MM.1S (cell line): ENCODE data around the gene LONRF3.
"Not testable (repeated sequence)": the region's sequence is repeated elsewhere in the genome, so short reads cannot be mapped to it uniquely, and the experiment has no call there.

Experiments used
- DNase-seq: peaks from one replicate; pipeline ENCODE4 v3.0.0-alpha.2; 2015
- H2AFZ ChIP-seq: fragments of 300-600 bp; sonication (generic); 2 replicates; pipeline ENCODE4 v1.6.0; 2016; ENCODE audit warnings: antibody characterized with exemption, low read length
- H3F3A ChIP-seq: fragments of 300-600 bp; sonication (generic); 2 replicates; pipeline ENCODE4 v1.6.1; 2016; ENCODE audit warnings: mild to moderate bottlenecking, antibody characterized with exemption, low read length, moderate library complexity, mixed read lengths; ENCODE audit not compliant: insufficient read depth
- H3K27ac ChIP-seq: fragments of 300-600 bp; sonication (generic); 2 replicates; pipeline ENCODE4 v1.5.1; 2016; ENCODE audit warnings: mild to moderate bottlenecking, low read length
- H3K27me3 ChIP-seq: fragments of 300-600 bp; sonication (generic); replicated peaks from 2 replicates; pipeline ENCODE4 v1.6.0; 2016; ENCODE audit warnings: low read length; ENCODE audit not compliant: insufficient read depth
- H3K36me3 ChIP-seq: fragments of 300-600 bp; sonication (generic); replicated peaks from 2 replicates; pipeline ENCODE4 v1.6.1; 2016; ENCODE audit warnings: mild to moderate bottlenecking, low read length, mixed read lengths; ENCODE audit not compliant: insufficient read depth
- H3K4me1 ChIP-seq: fragments of 300-600 bp; sonication (generic); 2 replicates; pipeline ENCODE4 v1.6.1; 2016; ENCODE audit warnings: low read length, mixed read lengths
- H3K4me2 ChIP-seq: fragments of 300-600 bp; sonication (generic); 2 replicates; pipeline ENCODE4 v1.6.0; 2016; ENCODE audit warnings: low read depth, low read length
- H3K4me3 ChIP-seq: fragments of 300-600 bp; sonication (generic); 2 replicates; pipeline ENCODE4 v1.5.1; 2016; ENCODE audit warnings: low read length, mixed read lengths
- H3K79me2 ChIP-seq: fragments of 300-600 bp; sonication (generic); 2 replicates; pipeline ENCODE4 v1.6.1; 2016; ENCODE audit warnings: mixed run types, low read length, mixed read lengths
- H3K9ac ChIP-seq: fragments of 300-600 bp; sonication (generic); 2 replicates; pipeline ENCODE4 v1.6.1; 2016; ENCODE audit warnings: low read length, mixed read lengths
- H3K9me2 ChIP-seq: fragments of 300-600 bp; sonication (generic); replicated peaks from 2 replicates; pipeline ENCODE4 v1.6.1; 2016; ENCODE audit warnings: mild to moderate bottlenecking, low read length, mixed read lengths; ENCODE audit not compliant: insufficient read depth
- H3K9me3 ChIP-seq: fragments of 300-600 bp; sonication (generic); replicated peaks from 2 replicates; pipeline ENCODE4 v1.6.1; 2016; ENCODE audit warnings: mild to moderate bottlenecking, low read length, mixed read lengths; ENCODE audit not compliant: insufficient read depth
- H4K20me1 ChIP-seq: fragments of 300-600 bp; sonication (generic); 2 replicates; pipeline ENCODE4 v1.6.1; 2016; ENCODE audit warnings: mild to moderate bottlenecking, low read length, moderate library complexity, mixed read lengths; ENCODE audit not compliant: insufficient read depth
- EZH2 ChIP-seq: fragments of 300-600 bp; sonication (generic); optimal IDR thresholded peaks from 2 replicates; pipeline ENCODE3; 2017; ENCODE audit warnings: low read depth, mild to moderate bottlenecking, antibody characterized with exemption, low read length, mixed read lengths
- EZH2phosphoT487 ChIP-seq: fragments of 300-600 bp; sonication (generic); IDR thresholded peaks from 2 replicates; pipeline ENCODE4 v1.6.1; 2018; ENCODE audit warnings: antibody characterized with exemption, low read length
- TF ChIP-seq, protein P1 (sequence below): fragments of 300-600 bp; sonication (generic); IDR thresholded peaks from 2 replicates; pipeline ENCODE4 v1.5.1; 2016; ENCODE audit warnings: antibody characterized with exemption, low read length, mixed read lengths

Gene LONRF3

GRCh38 chrX:119025900-119026299 is 51.5 kb downstream of the LONRF3 start:
- Histone ChIP-seq H3F3A (no peaks in the 10 kb centered on the region), H3K27ac (no peak overlapping the region), H3K9ac (no peak overlapping the region), H3K9me3 (no peaks in the 10 kb centered on the region), H3K4me2 (no peak overlapping the region), H2AFZ (no peak overlapping the region), H3K36me3 (no peaks in the 10 kb centered on the region), H4K20me1 (no peaks in the 10 kb centered on the region), H3K9me2 (no peaks in the 10 kb centered on the region), H3K4me1 (no peaks in the 10 kb centered on the region), H3K27me3 (no peaks in the 10 kb centered on the region), H3K4me3 (no peak overlapping the region), H3K79me2 (no peaks in the 10 kb centered on the region)
- TF ChIP-seq EZH2phosphoT487 (no peak), EZH2 (no peak)
- TF ChIP-seq, protein P1, sequence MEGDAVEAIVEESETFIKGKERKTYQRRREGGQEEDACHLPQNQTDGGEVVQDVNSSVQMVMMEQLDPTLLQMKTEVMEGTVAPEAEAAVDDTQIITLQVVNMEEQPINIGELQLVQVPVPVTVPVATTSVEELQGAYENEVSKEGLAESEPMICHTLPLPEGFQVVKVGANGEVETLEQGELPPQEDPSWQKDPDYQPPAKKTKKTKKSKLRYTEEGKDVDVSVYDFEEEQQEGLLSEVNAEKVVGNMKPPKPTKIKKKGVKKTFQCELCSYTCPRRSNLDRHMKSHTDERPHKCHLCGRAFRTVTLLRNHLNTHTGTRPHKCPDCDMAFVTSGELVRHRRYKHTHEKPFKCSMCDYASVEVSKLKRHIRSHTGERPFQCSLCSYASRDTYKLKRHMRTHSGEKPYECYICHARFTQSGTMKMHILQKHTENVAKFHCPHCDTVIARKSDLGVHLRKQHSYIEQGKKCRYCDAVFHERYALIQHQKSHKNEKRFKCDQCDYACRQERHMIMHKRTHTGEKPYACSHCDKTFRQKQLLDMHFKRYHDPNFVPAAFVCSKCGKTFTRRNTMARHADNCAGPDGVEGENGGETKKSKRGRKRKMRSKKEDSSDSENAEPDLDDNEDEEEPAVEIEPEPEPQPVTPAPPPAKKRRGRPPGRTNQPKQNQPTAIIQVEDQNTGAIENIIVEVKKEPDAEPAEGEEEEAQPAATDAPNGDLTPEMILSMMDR: no peak
- no peak for DNase-seq

DNA sequence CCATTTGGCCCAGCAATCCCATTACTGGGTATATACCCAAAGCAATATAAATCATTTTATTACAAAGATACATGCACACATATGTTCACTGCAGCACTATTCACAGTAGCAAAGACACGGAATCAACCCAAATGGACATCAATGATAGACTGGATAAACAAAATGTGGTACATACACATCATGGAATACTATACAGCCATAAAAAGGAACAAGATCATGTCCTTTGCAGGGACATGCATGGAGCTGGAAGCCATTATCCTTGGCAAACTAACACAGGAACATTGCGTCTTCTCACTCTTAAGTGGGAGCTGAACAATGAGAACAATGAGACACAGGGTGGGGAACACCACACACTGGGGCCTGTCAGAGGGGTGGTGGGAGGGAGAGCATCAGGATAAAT is 51.9 kb downstream of the LONRF3 start:
- H3K9ac ChIP-seq, H3K9me3 ChIP-seq, DNase-seq, H3K4me3 ChIP-seq, H3K4me2 ChIP-seq, H3K27ac ChIP-seq, H3K9me2 ChIP-seq, H4K20me1 ChIP-seq, H3K4me1 ChIP-seq, H3K27me3 ChIP-seq, H3F3A ChIP-seq, H3K36me3 ChIP-seq, H3K79me2 ChIP-seq, H2AFZ ChIP-seq: not testable (repeated sequence)

DNA sequence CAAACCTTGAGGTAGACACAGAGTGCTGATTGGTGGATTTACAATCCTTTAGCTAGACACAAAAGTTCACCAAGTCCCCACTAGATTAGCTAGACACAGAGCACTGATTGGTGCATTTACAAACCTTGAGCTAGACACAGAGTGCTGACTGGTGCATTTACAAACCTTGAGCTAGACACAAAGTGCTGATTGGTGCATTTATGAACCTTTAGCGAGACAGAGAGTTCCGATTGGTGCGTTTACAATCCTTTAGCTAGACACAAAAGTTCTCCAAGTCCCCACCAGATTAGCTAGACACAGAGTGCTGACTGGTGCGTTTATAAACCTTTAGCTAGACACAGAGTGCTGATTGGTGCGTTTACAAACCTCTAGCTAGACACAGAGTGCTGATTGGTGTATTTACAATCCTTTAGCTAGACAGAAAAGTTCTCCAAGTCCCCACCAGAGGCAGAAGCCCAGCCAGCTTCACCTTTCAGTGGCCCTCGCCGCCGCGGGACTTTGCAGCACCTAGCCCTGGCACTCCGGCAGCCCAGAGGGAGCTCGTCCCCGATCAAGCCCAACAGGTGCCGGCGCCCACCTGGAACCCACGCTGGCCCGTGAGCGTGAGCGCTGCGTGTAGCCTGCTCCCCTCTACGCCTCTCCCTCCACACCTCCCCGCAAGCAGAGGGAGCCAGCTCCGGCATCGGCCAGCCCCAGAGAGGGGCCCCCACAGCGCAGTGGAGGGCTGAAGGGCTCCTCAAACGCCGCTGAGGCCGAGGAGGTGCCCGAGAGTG is 53.7 kb downstream of the LONRF3 start:
- H3K4me1 ChIP-seq, H3K4me3 ChIP-seq: not testable (repeated sequence)

GRCh38 chrX:119028733-119029330 is 54.4 kb downstream of the LONRF3 start:
- H2AFZ ChIP-seq: no peak overlapping the region
- no peaks in the 10 kb centered on the region for H3K27me3 ChIP-seq
- H3K9me2 ChIP-seq: no peaks in the 10 kb centered on the region
- no peak for DNase-seq
- H4K20me1 ChIP-seq: no peaks in the 10 kb centered on the region
- no peak overlapping the region for H3K4me2 ChIP-seq
- H3K4me1 ChIP-seq: no peaks in the 10 kb centered on the region
- no peaks in the 10 kb centered on the region for H3K36me3 ChIP-seq
- no peaks in the 10 kb centered on the region for H3K9me3 ChIP-seq
- no peak overlapping the region for H3K27ac ChIP-seq
- H3K4me3 ChIP-seq: no peak overlapping the region
- TF ChIP-seq EZH2: no peak
- TF ChIP-seq EZH2phosphoT487: no peak
- TF ChIP-seq, protein P1: no peak
- H3F3A ChIP-seq: no peaks in the 10 kb centered on the region
- no peaks in the 10 kb centered on the region for H3K79me2 ChIP-seq
- H3K9ac ChIP-seq: no peak overlapping the region

More for the DNA sequence above, 53.7 kb downstream of the LONRF3 start:
- not testable (repeated sequence) for H3K36me3 ChIP-seq, H2AFZ ChIP-seq, H4K20me1 ChIP-seq, DNase-seq, H3F3A ChIP-seq, H3K9me2 ChIP-seq, H3K27ac ChIP-seq, H3K27me3 ChIP-seq, H3K4me2 ChIP-seq, H3K9me3 ChIP-seq, H3K79me2 ChIP-seq, H3K9ac ChIP-seq

DNA sequence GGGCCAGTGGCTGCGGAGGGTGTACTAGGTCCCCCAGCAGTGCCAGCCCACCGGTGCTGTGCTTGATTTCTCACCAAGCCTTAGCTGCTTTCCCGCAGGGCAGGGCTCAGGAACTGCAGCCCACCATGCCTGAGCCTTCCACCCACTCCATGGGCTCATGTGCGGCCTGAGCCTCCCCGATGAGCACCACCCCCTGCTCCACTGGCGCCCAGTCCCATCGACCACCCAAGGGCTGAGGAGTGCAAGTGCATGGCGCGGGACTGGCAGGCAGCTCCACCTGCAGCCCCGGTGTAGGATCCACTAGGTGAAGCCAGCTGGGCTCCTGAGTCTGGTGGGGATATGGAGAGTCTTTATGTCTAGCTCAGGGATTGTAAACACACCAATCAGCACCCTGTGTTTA is 55.2 kb downstream of the LONRF3 start:
- not testable (repeated sequence) for H3K4me3 ChIP-seq, H4K20me1 ChIP-seq, H3K27ac ChIP-seq, H3K9me3 ChIP-seq, H3K27me3 ChIP-seq, H2AFZ ChIP-seq, H3K79me2 ChIP-seq, DNase-seq, H3K9ac ChIP-seq, H3K4me2 ChIP-seq, H3K9me2 ChIP-seq, H3K36me3 ChIP-seq, H3K4me1 ChIP-seq, H3F3A ChIP-seq
